Measurements from ENCODE around the gene MAN1A1. TPM values are rescaled to one million over a fixed set of nuclear protein-coding genes. Genes with fewer than 3 reads are reported as not detected.

Gene MAN1A1
- total RNA-seq, 1 donor from 2014 or later: 23.4 TPM

DNA sequence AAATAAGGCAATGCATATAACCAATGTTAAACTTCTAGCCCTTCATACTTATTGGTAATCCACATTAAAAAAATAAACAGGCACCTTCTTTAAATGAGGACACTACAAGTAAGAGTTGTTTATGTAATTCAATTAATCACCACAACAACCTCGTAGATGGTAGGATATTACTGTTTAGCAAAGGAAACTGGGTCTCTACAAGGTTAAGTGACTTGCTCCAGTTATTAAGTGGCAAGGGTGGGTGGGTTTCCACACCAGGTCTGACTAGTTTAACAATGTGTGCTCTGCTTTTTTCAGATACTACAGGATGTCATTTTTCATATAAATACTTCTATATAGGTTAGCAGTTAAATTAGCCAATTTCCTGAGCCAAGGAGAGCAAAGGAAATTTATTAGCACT lies 129.1 kb downstream of the MAN1A1 start:
- no peak overlapping the region for H3K4me3 ChIP-seq (ENCODE audit: low read depth, low read length)
- DNase-seq (ENCODE audit: low read depth): no peak
- TF ChIP-seq CTCF (conservative IDR thresholded peaks at IDR 0.05; ENCODE audit: low read depth, low read length): no peak

DNA sequence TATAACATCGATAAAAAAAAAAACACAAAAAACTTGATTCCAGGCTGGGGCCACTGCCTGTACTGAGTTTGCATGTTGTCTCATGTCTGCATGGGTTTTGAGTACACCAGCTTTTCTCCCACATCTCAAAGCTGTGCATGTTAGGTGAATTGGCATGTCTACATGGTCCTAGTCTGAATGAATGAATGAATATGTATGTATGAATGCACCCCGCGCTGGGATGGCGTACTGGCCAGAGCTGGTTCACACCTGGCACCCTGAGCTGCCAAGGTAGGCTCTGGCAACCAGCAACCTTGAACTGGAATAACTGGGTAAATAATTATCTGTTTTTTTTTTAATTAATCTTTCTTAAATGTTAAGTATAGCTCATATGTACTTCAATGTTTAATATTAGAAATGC lies 131.0 kb downstream of the MAN1A1 start:
- no peak overlapping the region for H3K4me3 ChIP-seq (ENCODE audit: low read depth, low read length)
- no peak for TF ChIP-seq CTCF (conservative IDR thresholded peaks at IDR 0.05; ENCODE audit: low read depth, low read length)
- no peak for DNase-seq (ENCODE audit: low read depth)

- H3K4me3 ChIP-seq (ENCODE audit: low read depth, low read length): no peak overlapping the region
- no peak for DNase-seq (ENCODE audit: low read depth)
- no peak for TF ChIP-seq CTCF (conservative IDR thresholded peaks at IDR 0.05; ENCODE audit: low read depth, low read length)
These were observed 133.5 kb downstream of the MAN1A1 start for GRCh38 chr6:119215885-119216590.

DNA sequence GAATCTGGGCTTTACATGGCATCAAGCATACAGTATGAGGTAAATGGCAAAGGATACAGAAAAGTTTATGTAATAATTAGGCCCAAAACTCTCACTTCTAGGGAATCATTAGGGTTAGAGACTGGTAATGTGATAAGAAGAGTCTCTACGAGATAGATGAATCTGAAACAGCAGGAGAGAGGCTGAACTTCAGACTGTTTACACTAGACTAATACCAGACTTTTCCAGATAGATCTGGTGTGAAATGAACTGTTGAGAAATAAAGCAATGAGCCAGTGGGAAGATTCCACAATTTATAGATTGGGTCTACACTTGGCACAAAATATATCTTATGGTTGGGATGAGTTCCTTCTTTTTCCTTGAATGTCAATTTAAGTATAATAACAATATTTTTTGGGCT lies 134.3 kb downstream of the MAN1A1 start:
- DNase-seq (ENCODE audit: low read depth): no peak
- TF ChIP-seq CTCF (conservative IDR thresholded peaks at IDR 0.05; ENCODE audit: low read depth, low read length): no peak
- no peak overlapping the region for H3K4me3 ChIP-seq (ENCODE audit: low read depth, low read length)

- no peak for TF ChIP-seq CTCF (conservative IDR thresholded peaks at IDR 0.05; ENCODE audit: low read depth, low read length)
- H3K4me3 ChIP-seq (ENCODE audit: low read depth, low read length): no peak overlapping the region
- DNase-seq (ENCODE audit: low read depth): no peak
These were observed 139.0 kb downstream of the MAN1A1 start for GRCh38 chr6:119210596-119210995.

DNA sequence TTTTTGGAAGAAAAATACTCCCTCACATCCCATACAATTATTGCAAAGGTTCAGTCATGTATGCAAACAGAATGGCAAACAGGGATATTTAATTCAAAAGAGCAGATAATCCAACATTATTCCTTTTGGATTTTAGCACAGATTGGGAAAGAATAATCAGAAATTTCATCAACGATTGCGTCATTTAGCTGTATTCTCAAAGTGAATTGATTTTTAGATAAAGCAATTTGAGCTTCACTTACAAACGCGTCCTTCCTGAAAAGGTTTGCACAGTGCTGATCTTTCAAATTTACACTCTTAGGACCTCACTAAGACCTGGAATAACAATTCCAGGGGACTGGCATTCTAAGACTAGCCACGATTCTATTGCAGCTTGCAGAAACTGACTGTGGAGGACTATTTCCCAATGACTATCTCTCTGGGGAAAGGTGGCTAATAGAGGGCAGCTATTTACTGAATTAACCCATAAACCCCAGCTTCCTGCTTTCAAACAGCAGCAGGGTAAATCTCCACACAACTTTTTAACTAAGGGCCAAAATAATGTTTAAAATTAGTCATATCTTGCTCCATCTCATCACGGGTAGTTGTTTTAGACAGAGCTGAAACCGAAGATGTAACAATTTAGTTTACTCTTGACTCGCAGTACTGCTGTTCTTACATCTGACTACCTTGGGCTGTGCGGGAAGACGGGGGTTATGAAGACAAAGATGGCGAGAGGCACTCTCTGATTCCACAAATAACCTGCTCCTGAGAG lies 139.9 kb downstream of the MAN1A1 start:
- TF ChIP-seq CTCF (conservative IDR thresholded peaks at IDR 0.05; ENCODE audit: low read depth, low read length): no peak
- DNase-seq (ENCODE audit: low read depth): no peak
- H3K4me3 ChIP-seq (ENCODE audit: low read depth, low read length): no peak overlapping the region

Measured in epithelial cell of proximal tubule (primary cell).